GM12872 (cell line): ENCODE results near the gene CROCC2.

ENCODE experiments used
- TF ChIP-seq, protein P1 (sequence below): IDR thresholded peaks from 3 replicates; pipeline ENCODE4 v1.5.1; 2011; ENCODE audit warnings: low read depth, mild to moderate bottlenecking, low read length, moderate library complexity; ENCODE audit not compliant: insufficient read depth

CROCC2 gene

DNA sequence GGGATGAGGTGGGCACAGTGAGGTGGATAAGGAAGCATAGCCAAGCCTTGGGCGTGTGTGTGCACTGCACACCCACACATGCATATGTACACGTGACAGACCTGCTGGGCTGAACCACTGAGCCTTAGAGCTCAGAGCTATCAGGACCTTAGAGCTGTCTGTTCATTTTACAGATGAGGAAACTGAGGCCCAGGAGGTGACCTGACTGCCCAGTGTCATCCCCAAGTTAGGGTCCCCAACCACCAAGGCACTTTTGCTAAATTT lies 84.1 kb downstream of the CROCC2 start:
- TF ChIP-seq, protein P1, sequence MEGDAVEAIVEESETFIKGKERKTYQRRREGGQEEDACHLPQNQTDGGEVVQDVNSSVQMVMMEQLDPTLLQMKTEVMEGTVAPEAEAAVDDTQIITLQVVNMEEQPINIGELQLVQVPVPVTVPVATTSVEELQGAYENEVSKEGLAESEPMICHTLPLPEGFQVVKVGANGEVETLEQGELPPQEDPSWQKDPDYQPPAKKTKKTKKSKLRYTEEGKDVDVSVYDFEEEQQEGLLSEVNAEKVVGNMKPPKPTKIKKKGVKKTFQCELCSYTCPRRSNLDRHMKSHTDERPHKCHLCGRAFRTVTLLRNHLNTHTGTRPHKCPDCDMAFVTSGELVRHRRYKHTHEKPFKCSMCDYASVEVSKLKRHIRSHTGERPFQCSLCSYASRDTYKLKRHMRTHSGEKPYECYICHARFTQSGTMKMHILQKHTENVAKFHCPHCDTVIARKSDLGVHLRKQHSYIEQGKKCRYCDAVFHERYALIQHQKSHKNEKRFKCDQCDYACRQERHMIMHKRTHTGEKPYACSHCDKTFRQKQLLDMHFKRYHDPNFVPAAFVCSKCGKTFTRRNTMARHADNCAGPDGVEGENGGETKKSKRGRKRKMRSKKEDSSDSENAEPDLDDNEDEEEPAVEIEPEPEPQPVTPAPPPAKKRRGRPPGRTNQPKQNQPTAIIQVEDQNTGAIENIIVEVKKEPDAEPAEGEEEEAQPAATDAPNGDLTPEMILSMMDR = no peak

DNA sequence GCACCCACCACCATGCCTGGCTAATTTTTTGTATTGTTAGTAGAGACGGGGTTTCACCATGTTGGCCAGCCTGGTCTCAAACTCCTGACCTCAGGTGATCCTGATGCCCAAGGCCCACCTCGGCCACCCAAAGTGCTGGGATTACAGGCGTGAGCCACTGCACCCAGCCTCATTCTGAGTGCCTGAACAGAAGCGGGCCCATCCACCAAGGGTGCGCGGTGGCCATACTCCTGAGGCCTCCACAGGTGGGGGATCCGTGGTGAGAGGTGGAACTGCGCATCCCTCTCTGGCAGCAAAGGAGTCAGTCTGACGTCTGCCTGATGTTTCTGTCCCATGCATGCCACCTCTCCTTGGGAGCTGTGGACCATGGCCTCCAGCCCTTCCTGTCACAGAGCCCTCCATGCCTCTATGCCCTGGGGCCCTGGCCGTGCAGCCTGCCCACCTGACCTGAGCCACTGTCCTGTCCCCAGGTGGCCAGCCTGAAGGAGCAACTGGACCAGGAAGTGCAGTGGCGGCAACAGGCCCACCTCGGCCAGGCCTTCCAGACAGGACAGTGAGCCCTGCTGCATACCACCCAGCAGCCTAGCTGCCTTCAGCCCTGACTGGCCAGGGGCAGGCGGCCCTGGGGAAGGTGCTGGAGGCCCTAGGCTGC lies 84.7 kb downstream of the CROCC2 start:
- TF ChIP-seq, protein P1 = no peak

- TF ChIP-seq, protein P1 = no peak
Observed at GRCh38 chr2:240991378-240992263, 85.5 kb downstream of the CROCC2 start.

GRCh38 chr2:240992572-240993291 lies 86.6 kb downstream of the CROCC2 start:
- TF ChIP-seq, protein P1 = no peak

GRCh38 chr2:240993446-240994170 lies 87.5 kb downstream of the CROCC2 start:
- TF ChIP-seq, protein P1 = no peak

DNA sequence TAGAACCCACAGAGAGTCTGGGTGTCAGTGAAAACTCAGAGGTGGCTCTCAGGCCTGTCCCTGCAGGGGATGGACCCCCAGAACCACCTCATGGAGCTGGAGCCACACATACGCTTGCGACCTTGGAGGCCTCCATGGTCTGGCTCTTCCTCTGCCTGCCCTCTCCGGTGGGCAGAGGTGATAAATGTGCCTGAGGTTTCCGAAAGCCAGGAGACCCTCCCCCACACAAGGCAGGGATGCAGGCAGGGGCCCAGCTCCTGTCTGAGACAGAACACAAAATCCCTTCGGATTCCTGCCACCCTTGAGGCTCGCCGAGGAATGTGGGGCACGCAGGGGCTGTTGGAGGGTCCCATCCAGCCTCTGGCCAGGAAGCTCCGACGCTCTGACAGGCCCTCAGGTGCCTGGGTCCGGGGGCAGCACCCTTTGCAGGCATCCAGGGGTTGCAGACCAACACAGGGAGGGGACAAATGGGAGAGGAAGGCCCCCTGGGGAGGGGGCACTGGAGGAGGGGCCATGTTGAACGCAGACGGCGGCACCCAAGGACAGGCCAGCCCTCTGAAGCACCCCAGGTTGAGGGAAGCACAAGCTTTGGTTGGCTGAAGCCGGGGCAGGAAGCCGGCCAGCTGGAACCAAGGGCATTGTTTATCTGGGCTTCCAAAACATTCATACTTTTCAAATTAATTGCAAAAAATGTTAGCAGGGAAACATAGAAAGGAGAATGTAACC lies 88.2 kb downstream of the CROCC2 start:
- TF ChIP-seq, protein P1 = no peak
